HG03060 (cell line): ENCODE results near the gene NECAB3.
A peak's percentile ranks its signal among the peaks of the same experiment; 100 is the strongest.

ENCODE experiments used
- ATAC-seq: cut with Tn5 transposase; IDR thresholded peaks from one replicate; pipeline ENCODE4 v1.9.1; 2021; ENCODE audit warnings: low read depth, moderate number of reproducible peaks; ENCODE audit not compliant: unreplicated experiment

The NECAB3 gene

GRCh38 chr20:33666293-33667244 lies 7.7 kb downstream of the NECAB3 start, which contains the start of gene ACTL10:
TSS of gene ACTL10 (plus strand) at chr20:33666943. CDS start at chr20:33667498, 555 bp downstream.
- ATAC-seq = peak; percentile 70

DNA sequence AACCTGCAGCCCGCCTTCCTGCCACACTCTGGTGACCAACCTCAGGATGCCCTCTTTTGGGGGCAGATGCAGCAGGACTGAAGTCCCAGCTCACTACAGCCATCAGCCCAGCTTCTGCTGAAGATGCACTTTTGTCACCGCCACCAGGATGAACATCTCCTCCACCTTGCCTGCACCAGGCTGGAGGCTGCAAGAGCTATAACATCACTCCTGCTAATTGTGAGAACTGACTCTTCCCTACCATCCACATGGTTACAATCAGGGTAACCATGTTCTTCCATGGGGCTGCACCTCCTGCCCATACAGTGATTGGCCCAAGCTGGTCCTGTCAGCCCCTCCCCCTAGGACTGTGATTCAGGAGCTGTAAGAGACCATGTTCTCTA lies 9.5 kb downstream of the NECAB3 start:
- no peak for ATAC-seq

DNA sequence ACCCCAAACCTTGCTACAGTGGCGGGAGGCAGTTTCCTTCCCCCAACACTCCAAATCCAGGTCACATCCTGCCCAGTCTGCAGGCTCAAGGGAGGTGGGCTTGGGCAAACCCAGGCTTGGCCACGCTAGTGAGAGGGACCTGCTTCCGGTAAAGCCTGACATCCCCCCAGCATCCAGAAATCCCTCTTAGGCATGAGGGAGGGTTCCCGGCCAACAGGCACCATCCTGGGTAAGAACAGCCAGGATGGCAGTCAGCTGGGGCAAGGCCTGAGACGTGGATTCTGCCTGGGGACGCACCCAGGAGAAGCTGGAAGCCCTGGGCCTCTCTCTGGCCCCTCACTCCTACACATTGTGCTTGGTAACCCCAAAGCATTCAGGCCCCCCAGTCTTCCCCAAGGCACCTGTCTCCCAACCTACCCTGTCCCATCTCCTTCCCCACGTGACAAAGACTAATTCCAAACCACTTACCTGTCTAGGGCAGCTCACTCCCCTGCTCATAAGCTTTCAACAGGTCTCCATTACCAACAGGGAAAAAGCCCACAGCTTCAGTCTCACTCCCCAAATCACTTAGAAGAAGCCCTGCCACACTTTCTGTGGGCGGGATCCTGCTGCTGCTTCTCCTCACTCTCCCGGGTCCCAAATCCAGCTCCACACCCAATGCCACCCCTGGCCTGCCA lies 10.0 kb downstream of the NECAB3 start:
- no peak for ATAC-seq

- ATAC-seq = no peak
Measured at GRCh38 chr20:33663161-33664084, 10.8 kb downstream of the NECAB3 start.

GRCh38 chr20:33662172-33662571 lies 12.1 kb downstream of the NECAB3 start, which contains the start of gene C20orf144:
TSS of gene C20orf144 (plus strand) at chr20:33662327. CDS start at chr20:33662346, 19 bp downstream.
- ATAC-seq = no peak

GRCh38 chr20:33660685-33661058 lies 13.6 kb downstream of the NECAB3 start:
- no peak for ATAC-seq

DNA sequence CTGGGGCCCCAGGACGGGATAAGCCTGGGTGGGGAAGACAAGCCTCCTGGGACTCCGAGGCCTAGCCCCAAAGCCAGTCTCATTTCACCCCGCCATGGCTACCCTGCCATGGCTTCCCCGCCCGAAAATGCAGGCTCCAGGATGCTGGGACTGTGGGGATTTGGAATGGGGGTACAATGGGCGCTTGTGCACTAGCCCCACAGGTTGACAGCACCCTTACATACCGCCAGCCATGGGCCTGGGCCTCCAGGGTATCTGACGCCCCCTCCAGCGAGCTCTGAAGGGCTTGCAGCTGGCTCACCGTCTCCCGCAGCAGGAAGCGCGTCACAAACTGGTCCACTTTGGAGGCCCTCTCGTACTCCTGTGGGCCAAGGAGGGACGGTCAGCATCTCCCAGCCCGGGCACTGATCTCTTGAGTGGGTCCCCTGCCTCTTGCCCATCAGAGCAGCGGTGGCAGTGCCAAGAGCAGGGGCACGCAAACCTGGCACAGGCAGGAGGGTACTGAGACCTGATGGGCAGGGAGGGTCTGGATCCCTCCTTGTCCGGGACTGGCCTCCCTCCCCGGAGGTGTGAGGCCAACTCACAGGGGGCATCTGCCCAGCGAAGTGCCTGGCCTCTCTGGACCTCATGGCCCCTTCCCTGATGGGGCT lies 14.1 kb downstream of the NECAB3 start:
- ATAC-seq = no peak

- ATAC-seq = no peak
Measured at GRCh38 chr20:33659341-33660034, 14.7 kb downstream of the NECAB3 start.

DNA sequence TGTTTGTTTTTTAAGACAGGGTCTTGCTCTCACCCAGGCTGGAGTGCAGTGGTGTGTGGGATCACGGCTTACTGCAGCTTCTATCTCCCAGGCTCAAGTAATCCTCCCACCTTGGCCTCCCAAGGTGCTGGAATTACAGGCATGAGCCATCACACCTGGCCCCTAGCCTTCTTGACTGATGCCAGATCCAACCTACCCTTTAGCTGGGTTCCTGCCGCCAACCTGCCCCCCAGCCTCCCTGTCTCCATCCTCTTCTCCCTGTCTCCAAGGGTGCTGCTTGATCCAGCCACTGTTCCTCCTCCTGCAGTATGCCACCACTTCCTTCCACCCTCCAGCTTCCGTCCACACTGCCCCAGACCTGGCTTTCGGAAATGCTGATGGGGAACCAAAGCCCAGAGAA lies 15.3 kb downstream of the NECAB3 start:
- no peak for ATAC-seq

GRCh38 chr20:33658510-33658909 lies 15.7 kb downstream of the NECAB3 start:
- ATAC-seq = no peak

DNA sequence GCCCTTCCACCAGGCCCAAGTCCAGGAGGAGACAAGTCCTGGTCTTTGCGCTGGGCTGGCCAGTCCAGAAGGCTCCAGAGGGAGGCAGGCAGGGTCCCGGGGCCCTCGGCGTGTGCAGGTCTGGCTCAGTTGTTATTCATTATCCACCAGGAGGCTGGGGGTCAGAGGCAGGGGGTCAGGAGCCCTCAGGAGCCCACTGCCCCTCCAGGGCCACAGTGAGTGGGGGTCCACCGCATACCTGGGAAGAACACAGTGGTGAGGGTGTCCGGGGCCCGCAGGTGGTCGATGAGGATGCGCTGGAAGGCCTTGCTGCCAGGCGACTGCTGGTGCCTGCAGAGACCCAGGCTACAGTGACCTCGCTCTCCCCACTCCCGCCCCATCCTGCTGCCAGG lies 16.5 kb downstream of the NECAB3 start:
- no peak for ATAC-seq

GRCh38 chr20:33656783-33657703 lies 17.2 kb downstream of the NECAB3 start:
- no peak for ATAC-seq

DNA sequence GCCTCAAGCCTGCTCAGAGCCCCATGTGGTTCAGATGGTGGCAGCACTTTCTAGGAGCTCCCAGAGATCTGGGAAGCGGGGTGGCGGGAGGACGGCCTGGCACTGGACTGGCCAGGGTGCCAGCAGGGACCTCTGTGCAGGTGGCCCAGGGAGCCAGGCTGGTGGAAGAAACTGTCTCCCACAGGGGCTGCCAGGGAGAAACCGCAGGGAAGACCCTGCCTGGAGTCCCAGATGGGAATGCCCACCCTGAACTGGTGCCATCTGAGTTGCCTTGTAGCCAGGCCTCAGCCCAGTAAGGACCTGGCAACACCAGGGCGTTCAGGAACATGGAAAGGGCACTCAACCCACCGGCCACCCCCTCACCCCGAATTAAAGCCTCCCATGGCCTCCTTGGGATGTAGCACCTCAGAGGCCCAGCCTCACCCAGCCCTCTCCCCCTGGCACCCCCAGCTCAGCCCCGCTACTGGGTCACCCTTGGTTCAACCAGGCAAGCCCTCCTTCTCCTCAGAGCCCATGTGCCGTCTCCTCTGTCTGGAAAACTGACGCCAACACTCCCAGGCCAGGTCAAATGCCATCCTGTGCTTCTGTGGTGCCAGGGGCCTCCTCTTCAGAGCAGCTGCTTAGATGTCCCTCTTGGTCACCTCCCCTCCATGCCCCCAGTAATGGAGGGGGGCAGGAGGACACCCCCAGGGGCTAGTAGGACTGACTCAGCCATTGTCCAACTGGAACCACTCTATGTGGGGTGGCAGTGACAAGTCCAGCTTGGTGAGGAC lies 18.0 kb downstream of the NECAB3 start:
- no peak for ATAC-seq

DNA sequence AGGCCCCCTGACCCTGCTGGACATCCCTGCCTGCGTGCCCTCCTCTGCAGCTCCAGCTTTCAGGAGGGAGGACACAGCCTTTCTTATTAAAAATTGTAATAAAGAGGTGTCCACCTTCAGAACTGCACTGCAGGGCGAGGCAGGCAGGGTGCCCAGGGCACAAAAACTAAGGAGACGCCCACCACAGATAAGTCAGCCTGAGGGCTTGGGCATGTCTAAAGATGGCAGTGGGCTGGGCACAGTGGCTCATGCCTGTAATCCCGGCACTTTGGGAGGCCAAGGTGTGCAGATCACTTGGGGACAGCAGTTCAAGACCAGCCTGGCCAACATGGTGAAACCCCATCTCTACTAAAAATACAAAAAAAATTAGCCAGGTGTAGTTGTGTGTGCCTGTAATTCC lies 19.1 kb downstream of the NECAB3 start:
- ATAC-seq = no peak

DNA sequence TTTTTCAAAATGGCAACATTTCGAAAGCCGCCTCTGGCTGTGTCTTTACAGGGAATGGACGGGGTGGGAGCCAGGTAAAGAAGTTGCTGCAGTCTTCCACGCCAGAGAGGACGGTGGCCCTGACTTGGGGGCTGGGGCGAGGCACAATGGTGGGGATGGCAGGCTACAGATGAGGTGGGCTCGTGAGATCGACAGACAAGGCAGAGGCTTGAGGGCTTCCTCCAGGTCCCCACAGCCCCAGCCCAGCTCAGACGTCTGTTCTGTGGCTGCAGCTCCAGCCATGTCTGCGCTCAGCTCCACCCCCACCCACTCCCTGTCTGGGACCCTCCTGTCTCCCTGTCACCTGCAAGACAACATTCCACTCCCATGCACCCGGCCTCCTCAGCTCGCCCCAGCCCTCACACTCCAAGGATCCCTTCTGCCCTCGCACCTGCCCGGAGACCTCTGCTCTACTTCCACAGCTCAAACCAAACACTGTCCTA lies 19.5 kb downstream of the NECAB3 start:
- ATAC-seq = no peak

- ATAC-seq = no peak
Measured at GRCh38 chr20:33653900-33654596, 20.2 kb downstream of the NECAB3 start.
